K562 (cell line): ENCODE data around the gene RARA. TPM values are rescaled to one million over a fixed set of nuclear protein-coding genes. Genes with fewer than 3 reads are reported as not detected.

ENCODE experiments used
- ARID1B ChIP-seq: fragments of 450-650 bp; IDR thresholded peaks from 2 replicates; pipeline ENCODE4 v1.6.1; 2016; ENCODE audit warnings: antibody characterized with exemption, mild to moderate bottlenecking, inconsistent platforms
- BHLHE40 ChIP-seq: IDR thresholded peaks from 2 replicates; pipeline ENCODE4 v1.6.1; 2011; ENCODE audit warnings: low read length, improper control_type of control experiment
- CBFA2T3 ChIP-seq: fragments of 450-650 bp; IDR thresholded peaks from 2 replicates; pipeline ENCODE4 v1.6.1; 2017
- CTBP1 ChIP-seq: fragments of 450-650 bp; IDR thresholded peaks from 2 replicates; pipeline ENCODE4 v1.6.1; 2016; ENCODE audit warnings: borderline replicate concordance
- CXXC5 ChIP-seq: fragments of 250-450 bp; sonication (Bioruptor Pico); IDR thresholded peaks from 2 replicates; pipeline ENCODE4 v1.8.0; 2022; ENCODE audit warnings: inconsistent platforms, mild to moderate bottlenecking, moderate library complexity
- DPF2 ChIP-seq: fragments of 450-650 bp; IDR thresholded peaks from 2 replicates; pipeline ENCODE4 v1.6.1; 2016
- E2F1 ChIP-seq: sonication (generic); formaldehyde crosslinking; IDR thresholded peaks from 2 replicates; pipeline ENCODE4 v1.8.1; 2023; ENCODE audit warnings: mild to moderate bottlenecking, missing genetic modification reagents, moderate library complexity
- EGR1 ChIP-seq: fragments of 450-650 bp; conservative IDR thresholded peaks from 2 replicates; pipeline ENCODE4 v1.6.1; 2017; ENCODE audit warnings: mild to moderate bottlenecking
- KAT8 ChIP-seq: fragments of 450-650 bp; IDR thresholded peaks from 2 replicates; pipeline ENCODE4 v1.6.1; 2016; ENCODE audit warnings: low read depth, mild to moderate bottlenecking
- KDM1A ChIP-seq, 2 experiments: fragments of 450-650 bp; IDR thresholded peaks; 2 replicates each; pipeline ENCODE4 v1.6.1; 2016; ENCODE audit warnings: mild to moderate bottlenecking in 2 of 2
- MAX ChIP-seq: sonication (generic); formaldehyde crosslinking; IDR thresholded peaks from 2 replicates; pipeline ENCODE4 v1.9.0; 2022; ENCODE audit warnings: mild to moderate bottlenecking, missing genetic modification reagents
- MAZ ChIP-seq, 2 experiments: fragments of 450-650 bp in 1 of 2; sonication (generic) in 1 of 2; formaldehyde crosslinking; IDR thresholded peaks in 1 of 2; conservative IDR thresholded peaks in 1 of 2; 2 replicates each; pipeline versions ENCODE4 v1.4.0 to v1.5.0; 2020; ENCODE audit warnings: mild to moderate bottlenecking in 1 of 2, missing genetic modification reagents in 1 of 2
- MITF ChIP-seq: IDR thresholded peaks from 2 replicates; pipeline ENCODE4 v1.6.1; 2014; ENCODE audit warnings: antibody characterized with exemption
- NR2C2 ChIP-seq, 2 experiments: fragments of 200-800 bp in 1 of 2; sonication (Bioruptor generic) in 1 of 2; sonication (generic) in 1 of 2; formaldehyde crosslinking in 1 of 2; IDR thresholded peaks; 2 replicates each; pipeline versions ENCODE4 v1.6.1 to v1.8.0; 2016 to 2022; ENCODE audit warnings: mild to moderate bottlenecking in 1 of 2, missing compliant biosample characterization in 1 of 2, missing genetic modification characterization in 1 of 2, missing genetic modification reagents in 1 of 2
- RBBP5 ChIP-seq: fragments of 200-600 bp; sonication (generic); IDR thresholded peaks from 2 replicates; pipeline ENCODE4 v1.6.1; 2012; ENCODE audit warnings: borderline replicate concordance, mild to moderate bottlenecking, low read length, control low read depth, inconsistent platforms; ENCODE audit not compliant: insufficient read depth, poor library complexity, severe bottlenecking
- RBFOX2 ChIP-seq: fragments of 200-400 bp; formaldehyde crosslinking; IDR thresholded peaks from 2 replicates; pipeline ENCODE4 v1.6.1; 2017; ENCODE audit warnings: low read depth, mild to moderate bottlenecking, low read length, moderate library complexity
- RBM22 ChIP-seq: fragments of 200-400 bp; formaldehyde crosslinking; IDR thresholded peaks from 2 replicates; pipeline ENCODE4 v1.6.1; 2018; ENCODE audit warnings: low read length, low read depth; ENCODE audit not compliant: poor library complexity, severe bottlenecking
- SIRT6 ChIP-seq: IDR thresholded peaks from one replicate; pipeline ENCODE4 v1.6.1; 2012; ENCODE audit warnings: low read depth, mild to moderate bottlenecking, control low read depth, inconsistent platforms, low read length, moderate library complexity
- SOX6 ChIP-seq: fragments of 450-650 bp; IDR thresholded peaks from 2 replicates; pipeline ENCODE4 v1.6.1; 2014; ENCODE audit warnings: mild to moderate bottlenecking
- TEAD2 ChIP-seq: fragments of 450-650 bp; IDR thresholded peaks from 2 replicates; pipeline ENCODE4 v1.6.1; 2016; ENCODE audit warnings: missing genetic modification characterization, control low read depth, missing compliant biosample characterization
- ZNF316 ChIP-seq: fragments of 450-650 bp; IDR thresholded peaks from 2 replicates; pipeline ENCODE4 v1.6.1; 2016
- ZNF395 ChIP-seq: fragments of 200-800 bp; sonication (Bioruptor generic); IDR thresholded peaks from 2 replicates; pipeline ENCODE4 v1.6.1; 2017; ENCODE audit warnings: missing genetic modification characterization, missing compliant biosample characterization
- polyA plus RNA-seq, 8 experiments: library from polyadenylated mRNA; depleted of rRNA in 4 of 8; stranded (reverse) in 5 of 8; unstranded in 3 of 8; fragments of >200 nt; fragmentation: Nextera tagmentation in 2 of 8; fragmentation: Illumina TruSeq in 1 of 8; extraction: Ambion mirVana in 2 of 8; extraction: Trizol in 1 of 8; gene quantifications; 2 replicates each; pipeline versions ENCODE4 v1.2.1 to v1.2.3, GENCODE V29; 2011 to 2014; ENCODE audit warnings: inconsistent platforms in 1 of 8, missing spikeins in 1 of 8
- total RNA-seq, 7 experiments: library from RNA; depleted of rRNA in 6 of 7; stranded (reverse); fragments of >200 nt in 6 of 7; fragmentation: Illumina TruSeq in 2 of 7; extraction: Trizol in 2 of 7; gene quantifications; 2 replicates each; pipeline versions ENCODE4 v1.2.1 to v1.2.3, GENCODE V29; 2011 to 2021; ENCODE audit warnings: low replicate concordance in 1 of 7

RARA gene
- total and polyA plus RNA-seq, 9 of the 15 experiments (the other 6 are each of a cell fraction or from before 2014, with no cell fraction given), result 0.10 to 28.0 (median 7.9) TPM

GRCh38 chr17:40345161-40345993 is 36.4 kb downstream of the RARA start (continued):
- TF ChIP-seq RBBP5 (peak; percentile 38), BHLHE40 (peak; percentile 70), ZNF395 (CRISPR knock-in tag) (no peak), EGR1 (peak; percentile 31), ZNF316 (no peak), NR2C2 (CRISPR knock-in tag; IDR thresholded peaks at IDR 0.05) (no peak; the same call in 1 of the 2 replicates), NR2C2 (tag; IDR thresholded peaks at IDR 0.05) (peak; percentile 51; the same call in 1 of the 2 replicates), ARID1B (peak; percentile 54), MAZ (CRISPR knock-in tag; conservative IDR thresholded peaks at IDR 0.05 in 1 of 2, IDR thresholded peaks at IDR 0.05 in 1 of 2) (peak in 1 of 2 experiments; percentile 11; a peak in 1 of 4 replicates), E2F1 (CRISPR knock-in tag) (no peak), KAT8 (no peak), KDM1A (IDR thresholded peaks at IDR 0.05) (peak in 1 of 2 experiments; percentile 70; a peak in 1 of 4 replicates), SIRT6 (no peak), CBFA2T3 (peak; percentile 43), RBFOX2 (peak; percentile 67; the same call in 1 of the 2 replicates), DPF2 (peak; percentile 37; the same call in 1 of the 2 replicates), CTBP1 (0 out of 2 replicates have a peak, but pooled peaks have one; percentile 47), RBM22 (peak; percentile 19), CXXC5 (peak; percentile 83), SOX6 (no peak), TEAD2 (tag) (0 out of 2 replicates have a peak, but pooled peaks have one; percentile 53), MITF (peak; percentile 36; the same call in 1 of the 2 replicates), MAX (CRISPR knock-in tag) (peak; percentile 81)
